Gastrocnemius medialis (tissue), 4 donors: ENCODE data around the gene ADCY1. TPM values are rescaled to one million over a fixed set of nuclear protein-coding genes. Genes with fewer than 3 reads are reported as not detected.

Experiments
- ATAC-seq, 2 donors: fragments of 150-250 bp; one replicate each; pipeline ENCODE4 v1.9.1; 2016
- DNase-seq, 2 donors: peaks; one replicate each; pipeline ENCODE4 v3.0.0-alpha.2; 2019
- H3K27ac ChIP-seq, 4 donors: fragments of 200-600 bp; sonication (generic); 1 replicate in 1 of 4; 2 replicates in 3 of 4; pipeline ENCODE4 v1.5.1; 2016 to 2018; ENCODE audit warnings: mild to moderate bottlenecking in 2 of 4, moderate library complexity in 1 of 4
- H3K27me3 ChIP-seq, 3 donors: fragments of 200-600 bp; sonication (generic) in 2 of 3; 1 replicate in 1 of 3; 2 replicates in 2 of 3; pipeline versions ENCODE4 v1.5.1 to v1.6.0; 2016 to 2019; ENCODE audit warnings: mild to moderate bottlenecking in 1 of 3, moderate library complexity in 1 of 3
- H3K36me3 ChIP-seq, 2 donors: fragments of 200-600 bp; sonication (generic) in 1 of 2; one replicate each; pipeline ENCODE4 v1.5.1; 2017 to 2018
- H3K4me1 ChIP-seq, 2 donors: fragments of 200-600 bp; sonication (generic) in 1 of 2; one replicate each; pipeline ENCODE4 v1.5.1; 2016 to 2017; ENCODE audit warnings: mild to moderate bottlenecking in 2 of 2
- H3K4me3 ChIP-seq, 4 donors: fragments of 200-600 bp; sonication (generic) in 3 of 4; 1 replicate in 1 of 4; 2 replicates in 3 of 4; pipeline ENCODE4 v1.5.1; 2016 to 2019; ENCODE audit warnings: mild to moderate bottlenecking in 2 of 4
- H3K9me3 ChIP-seq, 3 donors: fragments of 200-600 bp; sonication (generic) in 2 of 3; 1 replicate in 1 of 3; 2 replicates in 2 of 3; pipeline ENCODE4 v1.5.1; 2016 to 2019
- CTCF ChIP-seq, 5 experiments: fragments of 450-650 bp in 3 of 5; fragments of 200-600 bp in 2 of 5; sonication (generic) in 2 of 5; IDR thresholded peaks in 4 of 5; conservative IDR thresholded peaks in 1 of 5; 1 replicate in 4 of 5; 2 replicates in 1 of 5; pipeline ENCODE4 v1.5.1; 2016 to 2019; ENCODE audit warnings: antibody characterized with exemption in 5 of 5, mild to moderate bottlenecking in 3 of 5, moderate library complexity in 3 of 5
- POLR2A ChIP-seq, 2 donors: fragments of 450-650 bp; IDR thresholded peaks; one replicate each; pipeline ENCODE4 v1.6.1; 2017; ENCODE audit warnings: antibody characterized with exemption in 2 of 2, mild to moderate bottlenecking in 2 of 2, moderate library complexity in 2 of 2
- in situ Hi-C, 4 donors: fragments of 200-750 bp; cut with MboI; loops; one replicate each; pipeline versions ENCODE4 v1.15.0 to v1.8.0; 2017; ENCODE audit warnings: low sequenced_read_pairs in 4 of 4
- intact Hi-C: fragments of 100-400 bp; cut with DNase I; formaldehyde crosslinking; loops from one replicate; pipeline ENCODE4 v1.15.1; 2023; ENCODE audit warnings: low total_unique reads
- total RNA-seq, 4 donors: library from RNA; depleted of rRNA; stranded (reverse); fragments of >200 nt; gene quantifications; one replicate each; pipeline versions ENCODE4 v1.1.0 to v1.2.3, GENCODE V29; 2016

Gene ADCY1
- total RNA-seq, 4 donors from 2014 or later: 0.42 to 3.5 (median 1.4) TPM

- no peak overlapping the region for H3K27ac ChIP-seq
- DNase-seq: no peak
- TF ChIP-seq POLR2A (IDR thresholded peaks at IDR 0.05): no peak
- no peak for TF ChIP-seq CTCF (IDR thresholded peaks at IDR 0.05 in 4 of 5, conservative IDR thresholded peaks at IDR 0.05 in 1 of 5)
These were observed 78.5 kb downstream of the ADCY1 start for GRCh38 chr7:45652630-45653029.

GRCh38 chr7:45653209-45653907 is 79.2 kb downstream of the ADCY1 start:
- intact Hi-C loops: no loop called here
- H3K4me1 ChIP-seq: no peaks in the 10 kb centered on the region
- no peak for TF ChIP-seq CTCF (IDR thresholded peaks at IDR 0.05 in 4 of 5, conservative IDR thresholded peaks at IDR 0.05 in 1 of 5)
- no peak for TF ChIP-seq POLR2A (IDR thresholded peaks at IDR 0.05)
- no peak overlapping the region for H3K4me3 ChIP-seq
- in situ Hi-C loops: loop anchor here in 1 of 4 donors (25.0 kb wide), 1 partner anchor 209 kb away; the partner anchor contains the start of gene CCDC201
- no peaks in the 10 kb centered on the region for H3K36me3 ChIP-seq
- no peak for ATAC-seq
- no peak for DNase-seq
- no peak overlapping the region for H3K27ac ChIP-seq
- H3K27me3 ChIP-seq: no peaks in the 10 kb centered on the region
- H3K9me3 ChIP-seq: no peaks in the 10 kb centered on the region

More at GRCh38 chr7:45652630-45653029, 78.5 kb downstream of the ADCY1 start:
- no peaks in the 10 kb centered on the region for H3K9me3 ChIP-seq
- no peak for ATAC-seq
- no peaks in the 10 kb centered on the region for H3K36me3 ChIP-seq
- in situ Hi-C loops: loop anchor here in 1 of 4 donors (25.0 kb wide), 1 partner anchor 210 kb away; the partner anchor contains the start of gene CCDC201
- H3K4me3 ChIP-seq: no peak overlapping the region
- H3K4me1 ChIP-seq: no peaks in the 10 kb centered on the region
- H3K27me3 ChIP-seq: no peaks in the 10 kb centered on the region
- intact Hi-C loops: no loop called here

GRCh38 chr7:45654341-45654740 is 80.2 kb downstream of the ADCY1 start:
- H3K4me1 ChIP-seq: no peaks in the 10 kb centered on the region
- no peak for DNase-seq
- no peaks in the 10 kb centered on the region for H3K27me3 ChIP-seq
- in situ Hi-C loops: loop anchor here in 1 of 4 donors (25.0 kb wide), 1 partner anchor 208 kb away; the partner anchor contains the start of gene CCDC201
- H3K27ac ChIP-seq: no peak overlapping the region
- no peaks in the 10 kb centered on the region for H3K36me3 ChIP-seq
- intact Hi-C loops: no loop called here
- TF ChIP-seq CTCF (IDR thresholded peaks at IDR 0.05 in 4 of 5, conservative IDR thresholded peaks at IDR 0.05 in 1 of 5) (no peak), POLR2A (IDR thresholded peaks at IDR 0.05) (no peak)
- H3K9me3 ChIP-seq: no peaks in the 10 kb centered on the region
- ATAC-seq: no peak
- no peak overlapping the region for H3K4me3 ChIP-seq

- H3K27ac ChIP-seq: no peak overlapping the region
- H3K27me3 ChIP-seq: no peaks in the 10 kb centered on the region
- no peaks in the 10 kb centered on the region for H3K4me1 ChIP-seq
- no peak overlapping the region for H3K4me3 ChIP-seq
- no peaks in the 10 kb centered on the region for H3K9me3 ChIP-seq
- TF ChIP-seq CTCF (IDR thresholded peaks at IDR 0.05 in 4 of 5, conservative IDR thresholded peaks at IDR 0.05 in 1 of 5) (no peak), POLR2A (IDR thresholded peaks at IDR 0.05) (no peak)
- H3K36me3 ChIP-seq: no peaks in the 10 kb centered on the region
- intact Hi-C loops (no loop called here), in situ Hi-C loops (loop anchor here in 1 of 4 donors (25.0 kb wide), 1 partner anchor 207 kb away; the partner anchor contains the start of gene CCDC201)
- no peak for ATAC-seq
- no peak for DNase-seq
These were observed 81.4 kb downstream of the ADCY1 start for GRCh38 chr7:45655539-45655938.
